Prostate gland (tissue), 2 donors: ENCODE measurements around the gene ZNF318.
"Not testable (repeated sequence)": the region's sequence is repeated elsewhere in the genome, so short reads cannot be mapped to it uniquely, and the experiment has no call there.

Source experiments
- POLR2A ChIP-seq: fragments of 450-650 bp; IDR thresholded peaks from one replicate; pipeline ENCODE4 v1.6.1; 2016; ENCODE audit warnings: antibody characterized with exemption, mild to moderate bottlenecking
- TF ChIP-seq, protein P1 (sequence below), 4 experiments: fragments of 200-600 bp in 2 of 4; fragments of 450-650 bp in 2 of 4; sonication (generic) in 2 of 4; IDR thresholded peaks; 1 replicate in 3 of 4; 2 replicates in 1 of 4; pipeline ENCODE4 v1.5.1; 2016 to 2019; ENCODE audit warnings: antibody characterized with exemption in 4 of 4, mild to moderate bottlenecking in 2 of 4, moderate library complexity in 2 of 4

DNA sequence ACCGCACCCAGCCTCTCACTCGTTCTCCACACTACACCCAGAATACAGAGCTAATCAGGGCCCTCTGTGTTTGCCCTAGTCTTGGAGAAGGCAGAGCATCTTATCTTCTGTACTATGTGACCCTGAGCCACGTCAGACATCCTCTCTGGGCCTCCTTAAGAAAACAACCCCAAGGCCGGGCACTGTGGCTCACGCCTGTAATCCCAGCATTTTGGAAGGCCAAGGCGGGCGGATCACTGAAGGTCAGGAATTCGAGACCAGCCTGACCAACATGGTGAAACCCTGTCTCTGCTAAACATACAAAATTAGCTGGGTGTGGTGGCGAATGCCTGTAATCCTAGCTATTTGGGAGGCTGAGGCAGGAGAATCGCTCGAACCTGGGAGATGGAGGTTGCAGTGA is 66.4 kb downstream of the ZNF318 start:
- not testable (repeated sequence) for TF ChIP-seq POLR2A
- TF ChIP-seq, protein P1, sequence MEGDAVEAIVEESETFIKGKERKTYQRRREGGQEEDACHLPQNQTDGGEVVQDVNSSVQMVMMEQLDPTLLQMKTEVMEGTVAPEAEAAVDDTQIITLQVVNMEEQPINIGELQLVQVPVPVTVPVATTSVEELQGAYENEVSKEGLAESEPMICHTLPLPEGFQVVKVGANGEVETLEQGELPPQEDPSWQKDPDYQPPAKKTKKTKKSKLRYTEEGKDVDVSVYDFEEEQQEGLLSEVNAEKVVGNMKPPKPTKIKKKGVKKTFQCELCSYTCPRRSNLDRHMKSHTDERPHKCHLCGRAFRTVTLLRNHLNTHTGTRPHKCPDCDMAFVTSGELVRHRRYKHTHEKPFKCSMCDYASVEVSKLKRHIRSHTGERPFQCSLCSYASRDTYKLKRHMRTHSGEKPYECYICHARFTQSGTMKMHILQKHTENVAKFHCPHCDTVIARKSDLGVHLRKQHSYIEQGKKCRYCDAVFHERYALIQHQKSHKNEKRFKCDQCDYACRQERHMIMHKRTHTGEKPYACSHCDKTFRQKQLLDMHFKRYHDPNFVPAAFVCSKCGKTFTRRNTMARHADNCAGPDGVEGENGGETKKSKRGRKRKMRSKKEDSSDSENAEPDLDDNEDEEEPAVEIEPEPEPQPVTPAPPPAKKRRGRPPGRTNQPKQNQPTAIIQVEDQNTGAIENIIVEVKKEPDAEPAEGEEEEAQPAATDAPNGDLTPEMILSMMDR (IDR thresholded peaks at IDR 0.05) = not testable (repeated sequence)
